K562 (cell line): ENCODE data around the gene COPE. TPM values are rescaled to one million over a fixed set of nuclear protein-coding genes. Genes with fewer than 3 reads are reported as not detected.

ENCODE experiments used
- CAMTA2 ChIP-seq: fragments of 250-450 bp; sonication (Bioruptor Pico); conservative IDR thresholded peaks from 2 replicates; pipeline ENCODE4 v1.5.1; 2022
- CHD1 ChIP-seq: fragments of 200-600 bp; sonication (generic); IDR thresholded peaks from one replicate; pipeline ENCODE4 v1.6.1; 2012; ENCODE audit warnings: mild to moderate bottlenecking, moderate library complexity, low read length, inconsistent platforms
- DPF2 ChIP-seq: fragments of 450-650 bp; IDR thresholded peaks from 2 replicates; pipeline ENCODE4 v1.6.1; 2016
- E4F1 ChIP-seq: fragments of 250-450 bp; sonication (Bioruptor Pico); IDR thresholded peaks from 2 replicates; pipeline ENCODE4 v1.5.0; 2021; ENCODE audit warnings: mild to moderate bottlenecking, borderline replicate concordance
- GATAD2A ChIP-seq: fragments of 450-650 bp; IDR thresholded peaks from 2 replicates; pipeline ENCODE4 v1.6.1; 2017
- HMG20A ChIP-seq: fragments of 450-650 bp; formaldehyde crosslinking; conservative IDR thresholded peaks from 2 replicates; pipeline ENCODE4 v1.4.0; 2020; ENCODE audit warnings: mild to moderate bottlenecking, mixed read lengths
- HMGN3 ChIP-seq: IDR thresholded peaks from 2 replicates; pipeline ENCODE4 v1.6.1; 2011; ENCODE audit warnings: borderline replicate concordance, low read depth, mild to moderate bottlenecking, mixed read lengths, low read length; ENCODE audit not compliant: insufficient read length; ENCODE audit errors: extremely low read depth
- PATZ1 ChIP-seq: fragments of 250-450 bp; sonication (Bioruptor Pico); IDR thresholded peaks from 2 replicates; pipeline ENCODE4 v1.5.0; 2020; ENCODE audit warnings: mild to moderate bottlenecking, borderline replicate concordance
- POLR2AphosphoS2 ChIP-seq: IDR thresholded peaks from 2 replicates; pipeline ENCODE4 v1.6.1; 2012; ENCODE audit warnings: low read length, improper control_type of control experiment
- SAP30 ChIP-seq: fragments of 200-600 bp; sonication (generic); IDR thresholded peaks from 2 replicates; pipeline ENCODE4 v1.6.1; 2012; ENCODE audit warnings: borderline replicate concordance, low read depth, mild to moderate bottlenecking, moderate library complexity, low read length, control low read depth, inconsistent platforms; ENCODE audit not compliant: insufficient read depth, poor library complexity, severe bottlenecking
- SETDB1 ChIP-seq: IDR thresholded peaks from one replicate; pipeline ENCODE4 v1.6.1; 2012; ENCODE audit warnings: low read length, control low read depth, inconsistent platforms
- SRF ChIP-seq, 2 experiments: fragments of 250-450, 450-650 bp in 1 of 2; sonication (Bioruptor Pico) in 1 of 2; sonication (generic) in 1 of 2; formaldehyde crosslinking; IDR thresholded peaks; 2 replicates each; pipeline versions ENCODE4 v1.5.0 to v1.5.1; 2020 to 2022; ENCODE audit warnings: mild to moderate bottlenecking in 1 of 2, missing genetic modification reagents in 1 of 2
- TRIM25 ChIP-seq: fragments of 450-650 bp; IDR thresholded peaks from 2 replicates; pipeline ENCODE4 v1.7.0; 2016; ENCODE audit warnings: borderline replicate concordance
- WHSC1 ChIP-seq: IDR thresholded peaks from one replicate; pipeline ENCODE4 v1.6.1; 2012; ENCODE audit warnings: low read length, control low read depth, inconsistent platforms
- ZBTB1 ChIP-seq: sonication (generic); formaldehyde crosslinking; IDR thresholded peaks from 2 replicates; pipeline ENCODE4 v1.8.1; 2023; ENCODE audit warnings: missing genetic modification reagents, low read depth, mild to moderate bottlenecking, borderline replicate concordance
- ZBTB17 ChIP-seq: fragments of 450-650 bp; formaldehyde crosslinking; IDR thresholded peaks from 2 replicates; pipeline ENCODE4 v1.4.0; 2020; ENCODE audit warnings: mild to moderate bottlenecking
- ZNF24 ChIP-seq: fragments of 450-650 bp; IDR thresholded peaks from 2 replicates; pipeline ENCODE4 v1.6.1; 2016
- ZNF311 ChIP-seq: fragments of 250-450 bp; sonication (Bioruptor Pico); IDR thresholded peaks from 2 replicates; pipeline ENCODE4 v1.4.0; 2020; ENCODE audit warnings: mild to moderate bottlenecking, moderate library complexity
- ZNF609 ChIP-seq: sonication (generic); formaldehyde crosslinking; IDR thresholded peaks from 2 replicates; pipeline ENCODE4 v1.8.1; 2023; ENCODE audit warnings: missing genetic modification reagents, mild to moderate bottlenecking, borderline replicate concordance
- polyA plus RNA-seq, 8 experiments: library from polyadenylated mRNA; depleted of rRNA in 4 of 8; stranded (reverse) in 5 of 8; unstranded in 3 of 8; fragments of >200 nt; fragmentation: Nextera tagmentation in 2 of 8; fragmentation: Illumina TruSeq in 1 of 8; extraction: Ambion mirVana in 2 of 8; extraction: Trizol in 1 of 8; gene quantifications; 2 replicates each; pipeline versions ENCODE4 v1.2.1 to v1.2.3, GENCODE V29; 2011 to 2014; ENCODE audit warnings: inconsistent platforms in 1 of 8, missing spikeins in 1 of 8
- total RNA-seq, 7 experiments: library from RNA; depleted of rRNA in 6 of 7; stranded (reverse); fragments of >200 nt in 6 of 7; fragmentation: Illumina TruSeq in 2 of 7; extraction: Trizol in 2 of 7; gene quantifications; 2 replicates each; pipeline versions ENCODE4 v1.2.1 to v1.2.3, GENCODE V29; 2011 to 2021; ENCODE audit warnings: low replicate concordance in 1 of 7

Gene COPE
- total and polyA plus RNA-seq, 9 of the 15 experiments (the other 6 are each of a cell fraction or from before 2014, with no cell fraction given), result 5.8 to 273 (median 147) TPM

GRCh38 chr19:18919900-18920214 is 670 bp upstream of the COPE start (continued):
- TF ChIP-seq E4F1 (no peak), CAMTA2 (CRISPR knock-in tag) (no peak), ZNF24 (0 out of 2 replicates have a peak, but pooled peaks have one; percentile 34), DPF2 (no peak), ZBTB1 (CRISPR knock-in tag) (peak; percentile 56; the same call in 1 of the 2 replicates), ZNF609 (no peak), SRF (CRISPR knock-in tag; IDR thresholded peaks at IDR 0.05) (peak in 1 of 2 experiments; percentile 41; a peak in 1 of 4 replicates), PATZ1 (no peak), ZNF311 (CRISPR knock-in tag) (no peak), HMGN3 (no peak), CHD1 (no peak), GATAD2A (no peak), SETDB1 (no peak), HMG20A (no peak), POLR2AphosphoS2 (no peak), ZBTB17 (CRISPR knock-in tag) (no peak), TRIM25 (no peak), SAP30 (peak; percentile 85), WHSC1 (no peak)
